HFFc6 (cell line): ENCODE data around the gene MCU. TPM values are rescaled to one million over a fixed set of nuclear protein-coding genes. Genes with fewer than 3 reads are reported as not detected.

Experiments used
- DNase-seq: peaks from one replicate; pipeline ENCODE4 v3.0.0-alpha.2; 2018
- H3K27ac Mint-ChIP-seq: 2 replicates; pipeline ENCODE4 v1.8.0; 2020; ENCODE audit warnings: mild to moderate bottlenecking, mixed read lengths
- H3K27me3 Mint-ChIP-seq: 2 replicates; pipeline ENCODE4 v1.8.0; 2021; ENCODE audit warnings: mild to moderate bottlenecking, moderate library complexity, mixed read lengths; ENCODE audit not compliant: insufficient read depth
- H3K36me3 Mint-ChIP-seq: 2 replicates; pipeline ENCODE4 v1.8.0; 2021; ENCODE audit warnings: low read depth, mixed read lengths
- H3K4me1 Mint-ChIP-seq: 2 replicates; pipeline ENCODE4 v1.8.0; 2020; ENCODE audit warnings: low read depth, mixed read lengths
- H3K4me3 Mint-ChIP-seq: 2 replicates; pipeline ENCODE4 v1.8.0; 2020; ENCODE audit warnings: mild to moderate bottlenecking, moderate library complexity, mixed read lengths
- H3K9me3 Mint-ChIP-seq: 2 replicates; pipeline ENCODE4 v1.8.0; 2020; ENCODE audit warnings: mild to moderate bottlenecking, mixed read lengths
- CTCF ChIP-seq: fragments of 200-600 bp; sonication (generic); IDR thresholded peaks from 2 replicates; pipeline ENCODE4 v1.5.0; 2021; ENCODE audit warnings: antibody characterized with exemption, mild to moderate bottlenecking
- total RNA-seq, 6 experiments: library from RNA; stranded (reverse); fragmentation: NEBNext Ultra II Directional; extraction: Animal tissue kit (Norgen Biotek cat#: 25700); gene quantifications; 2 replicates in 1 of 6; 3 replicates in 5 of 6; pipeline ENCODE4 v1.2.3, GENCODE V29; 2021

Gene MCU
- total RNA-seq, 6 experiments from 2014 or later = 28.3 to 36.2 (median 32.3) TPM

DNA sequence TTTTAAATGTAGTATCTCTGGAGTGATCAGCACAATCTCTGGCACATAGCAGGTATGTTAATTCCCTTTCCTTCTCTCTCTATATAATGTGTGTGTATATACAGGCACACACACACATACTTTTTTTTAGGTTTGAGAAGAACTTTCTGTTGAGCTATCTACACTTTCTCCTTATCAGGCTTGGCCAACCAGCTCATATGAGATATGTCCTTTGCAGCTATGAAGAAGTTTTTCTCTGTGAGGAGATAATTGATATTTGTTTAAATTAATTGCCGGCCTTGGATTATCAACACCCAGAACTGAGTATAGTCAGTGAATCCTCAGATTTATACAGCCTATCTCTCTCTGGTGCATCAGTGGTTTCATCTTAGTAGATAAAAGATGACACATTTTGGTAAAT, 2.3 kb upstream of the MCU start:
- DNase-seq = no peak
- Mint-ChIP-seq H3K4me1 (peaks cover 60% of the 10 kb centered on the region), H3K4me3 (no peak overlapping the region), H3K9me3 (no peaks in the 10 kb centered on the region), H3K27me3 (peaks cover 2% of the 10 kb centered on the region), H3K36me3 (no peaks in the 10 kb centered on the region), H3K27ac (no peak overlapping the region)
- TF ChIP-seq CTCF = no peak

DNA sequence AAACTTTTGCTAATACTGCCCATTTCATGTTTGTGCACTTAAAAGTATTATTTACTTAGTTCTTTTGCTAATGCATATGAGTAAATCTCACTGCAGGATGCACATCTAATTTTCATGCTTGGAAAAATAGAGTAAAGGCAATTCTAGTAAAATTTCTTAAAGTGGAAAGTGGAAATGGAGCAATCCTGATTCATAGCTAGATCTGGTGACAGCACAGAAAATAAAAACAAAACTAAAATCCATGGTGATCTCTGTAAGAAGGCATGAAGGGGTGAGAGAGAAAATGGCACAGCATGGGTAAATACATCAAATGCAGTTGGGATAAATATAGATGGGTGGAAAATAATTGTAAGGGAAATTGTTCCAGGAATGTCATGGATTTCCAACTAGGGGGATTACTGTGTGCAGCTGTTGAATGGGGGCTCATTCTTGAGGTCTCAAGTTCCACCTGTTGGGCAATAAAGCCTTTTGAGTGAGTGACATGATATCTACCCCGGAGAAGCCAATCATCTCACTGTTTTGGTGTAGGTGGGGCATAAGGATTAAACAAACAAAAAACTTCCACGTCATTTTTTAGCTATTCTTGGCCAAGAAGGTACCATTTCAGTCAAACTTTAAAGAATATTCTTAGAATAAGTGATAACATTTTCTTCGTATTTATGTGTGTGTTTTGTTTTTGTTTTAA, 1.7 kb upstream of the MCU start:
- Mint-ChIP-seq H3K36me3 (no peaks in the 10 kb centered on the region), H3K4me1 (peaks cover 65% of the 10 kb centered on the region), H3K4me3 (no peak overlapping the region), H3K27ac (peak overlapping the region; percentile 18; the same call in 1 of the 2 replicates), H3K9me3 (no peaks in the 10 kb centered on the region), H3K27me3 (peaks cover under 1% of the 10 kb centered on the region)
- TF ChIP-seq CTCF = no peak
- DNase-seq = no peak

DNA sequence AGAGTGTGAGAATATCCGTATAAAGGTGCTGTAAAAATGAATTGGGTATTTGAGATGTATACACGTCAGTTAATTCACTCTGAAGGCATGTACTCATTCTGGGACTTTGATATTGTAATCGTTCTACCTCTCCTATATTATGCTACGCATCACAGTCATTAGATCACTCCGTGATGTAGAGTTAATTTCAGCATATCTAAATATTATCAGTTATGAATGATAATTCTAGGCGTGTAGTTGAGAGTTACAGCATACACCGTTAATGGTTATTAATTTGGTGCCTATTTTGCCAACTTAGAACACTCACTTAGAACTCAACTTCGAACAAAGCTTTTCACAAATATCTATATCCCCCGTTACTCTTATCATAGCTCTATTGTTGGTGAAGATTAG, 477 bp upstream of the MCU start:
- peak overlapping the region; percentile 79 for H3K4me3 Mint-ChIP-seq
- no peaks in the 10 kb centered on the region for H3K36me3 Mint-ChIP-seq
- H3K9me3 Mint-ChIP-seq = no peaks in the 10 kb centered on the region
- DNase-seq = no peak
- no peak overlapping the region for H3K27ac Mint-ChIP-seq
- peaks cover 68% of the 10 kb centered on the region for H3K4me1 Mint-ChIP-seq
- no peaks in the 10 kb centered on the region; the same call in 1 of the 2 replicates for H3K27me3 Mint-ChIP-seq
- no peak for TF ChIP-seq CTCF

DNA sequence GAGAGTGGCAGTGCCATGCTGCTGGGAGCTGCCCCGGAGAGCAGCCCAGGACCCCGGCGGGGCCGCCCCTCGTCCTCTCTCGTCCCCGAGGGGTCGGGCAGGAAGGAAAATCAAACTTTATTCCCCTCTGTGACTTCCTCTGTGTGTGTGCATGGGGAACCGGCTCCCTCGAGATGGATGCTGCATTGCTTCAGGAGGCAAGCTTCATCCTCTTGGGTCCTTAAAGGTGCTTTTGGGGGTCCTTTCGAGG, 726 bp downstream of the MCU start:
- H3K9me3 Mint-ChIP-seq = no peaks in the 10 kb centered on the region
- peaks cover 62% of the 10 kb centered on the region for H3K4me1 Mint-ChIP-seq
- H3K27me3 Mint-ChIP-seq = no peaks in the 10 kb centered on the region; the same call in 1 of the 2 replicates
- peak overlapping the region; percentile 49 for H3K27ac Mint-ChIP-seq
- no peak for TF ChIP-seq CTCF
- DNase-seq = no peak
- no peaks in the 10 kb centered on the region for H3K36me3 Mint-ChIP-seq
- H3K4me3 Mint-ChIP-seq = peak overlapping the region; percentile 93

DNA sequence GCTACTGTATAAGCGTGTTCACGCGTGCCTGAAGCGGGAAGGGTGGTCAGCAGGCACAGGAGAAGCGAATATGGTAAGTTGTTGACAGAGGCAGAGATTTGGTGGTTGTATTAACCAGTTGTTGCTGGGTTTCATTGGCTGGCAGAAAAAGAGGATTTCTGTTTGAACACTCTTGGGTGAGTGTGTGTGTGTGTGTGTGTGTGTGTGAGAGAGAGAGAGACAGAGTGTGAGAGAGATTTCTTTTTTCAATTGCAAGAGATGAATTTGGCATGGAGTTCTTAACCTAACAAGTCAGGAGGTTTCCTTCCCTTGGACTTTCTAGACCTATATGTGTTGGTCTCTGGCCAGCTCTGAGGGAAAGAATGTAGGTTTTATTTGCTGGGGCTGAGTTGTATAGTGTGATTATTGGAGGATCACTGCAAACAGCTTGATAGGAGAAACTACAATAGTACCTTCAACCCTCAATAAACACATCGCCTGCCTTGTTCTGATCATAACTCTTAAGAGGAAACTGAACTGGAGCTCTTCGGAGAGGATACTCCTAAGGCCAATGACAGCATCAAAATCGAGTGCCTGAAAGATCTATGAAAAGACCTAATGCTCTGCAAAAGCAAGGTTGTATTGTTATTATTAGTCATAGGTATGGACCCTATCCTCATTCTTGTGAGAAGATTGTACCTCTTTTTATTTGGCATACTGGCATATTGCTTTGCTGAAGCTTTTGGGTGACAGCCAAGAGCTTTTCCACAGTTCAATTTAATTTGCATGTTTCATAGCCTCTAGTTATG, 1.2 kb downstream of the MCU start:
- H3K9me3 Mint-ChIP-seq = no peaks in the 10 kb centered on the region
- H3K27me3 Mint-ChIP-seq = no peaks in the 10 kb centered on the region; the same call in 1 of the 2 replicates
- no peaks in the 10 kb centered on the region for H3K36me3 Mint-ChIP-seq
- peaks cover 57% of the 10 kb centered on the region for H3K4me1 Mint-ChIP-seq
- peak overlapping the region; percentile 93 for H3K4me3 Mint-ChIP-seq
- DNase-seq = no peak
- TF ChIP-seq CTCF = no peak
- H3K27ac Mint-ChIP-seq = peak overlapping the region; percentile 49
